ENCODE measurements around the gene ZCCHC24.

DNA sequence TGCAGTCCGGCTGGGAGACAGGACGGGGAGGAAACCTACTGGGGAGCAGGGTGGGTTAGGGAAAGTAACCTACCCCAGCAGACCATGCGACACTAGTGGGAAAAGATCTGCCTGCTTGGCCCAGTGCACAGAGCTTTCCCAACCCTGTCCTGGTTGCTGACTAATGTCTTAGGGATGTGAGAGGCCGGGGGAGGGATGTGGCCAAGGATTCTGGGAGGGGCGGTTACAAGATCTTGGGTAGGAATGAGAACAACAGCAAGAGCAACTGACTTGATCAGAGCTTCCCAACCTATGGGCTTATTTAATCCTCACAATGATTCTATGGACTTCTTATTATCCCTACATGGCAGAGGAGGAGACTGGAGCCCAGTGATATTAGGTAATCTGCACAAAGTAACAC is 42.9 kb upstream of the ZCCHC24 start:
- TF ChIP-seq, protein P1, sequence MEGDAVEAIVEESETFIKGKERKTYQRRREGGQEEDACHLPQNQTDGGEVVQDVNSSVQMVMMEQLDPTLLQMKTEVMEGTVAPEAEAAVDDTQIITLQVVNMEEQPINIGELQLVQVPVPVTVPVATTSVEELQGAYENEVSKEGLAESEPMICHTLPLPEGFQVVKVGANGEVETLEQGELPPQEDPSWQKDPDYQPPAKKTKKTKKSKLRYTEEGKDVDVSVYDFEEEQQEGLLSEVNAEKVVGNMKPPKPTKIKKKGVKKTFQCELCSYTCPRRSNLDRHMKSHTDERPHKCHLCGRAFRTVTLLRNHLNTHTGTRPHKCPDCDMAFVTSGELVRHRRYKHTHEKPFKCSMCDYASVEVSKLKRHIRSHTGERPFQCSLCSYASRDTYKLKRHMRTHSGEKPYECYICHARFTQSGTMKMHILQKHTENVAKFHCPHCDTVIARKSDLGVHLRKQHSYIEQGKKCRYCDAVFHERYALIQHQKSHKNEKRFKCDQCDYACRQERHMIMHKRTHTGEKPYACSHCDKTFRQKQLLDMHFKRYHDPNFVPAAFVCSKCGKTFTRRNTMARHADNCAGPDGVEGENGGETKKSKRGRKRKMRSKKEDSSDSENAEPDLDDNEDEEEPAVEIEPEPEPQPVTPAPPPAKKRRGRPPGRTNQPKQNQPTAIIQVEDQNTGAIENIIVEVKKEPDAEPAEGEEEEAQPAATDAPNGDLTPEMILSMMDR (IDR thresholded peaks at IDR 0.05): no peak
- TF ChIP-seq EZH2 (IDR thresholded peaks at IDR 0.05) (no peak), EZH2phosphoT487 (IDR thresholded peaks at IDR 0.05) (no peak)
